Loucy (cell line): Measurements from ENCODE around the gene UNK.

Experiments used
- H2AFZ ChIP-seq: fragments of 200-600 bp; sonication (generic); 2 replicates; pipeline ENCODE4 v1.6.0; 2016; ENCODE audit warnings: antibody characterized with exemption, mild to moderate bottlenecking, low read length, moderate library complexity
- H3F3A ChIP-seq: fragments of 200-600 bp; 2 replicates; pipeline ENCODE4 v1.6.0; 2016; ENCODE audit warnings: antibody characterized with exemption, low read depth, mild to moderate bottlenecking
- H3K27me3 ChIP-seq: fragments of 200-600 bp; sonication (generic); 2 replicates; pipeline ENCODE4 v1.6.1; 2014; ENCODE audit warnings: low read length, mild to moderate bottlenecking; ENCODE audit not compliant: insufficient read depth, poor library complexity, severe bottlenecking
- H3K36me3 ChIP-seq: fragments of 200-600 bp; sonication (generic); 2 replicates; pipeline ENCODE4 v1.6.1; 2016; ENCODE audit warnings: low read length; ENCODE audit not compliant: insufficient read depth
- H3K4me1 ChIP-seq: fragments of 200-600 bp; sonication (generic); 2 replicates; pipeline ENCODE4 v1.5.1; 2014; ENCODE audit warnings: low read length, mild to moderate bottlenecking; ENCODE audit not compliant: insufficient read depth, poor library complexity, severe bottlenecking
- H3K4me2 ChIP-seq: fragments of 200-600 bp; sonication (generic); 2 replicates; pipeline ENCODE4 v1.6.0; 2014; ENCODE audit warnings: antibody characterized with exemption, low read length, low read depth, mild to moderate bottlenecking; ENCODE audit not compliant: poor library complexity, severe bottlenecking
- H3K4me3 ChIP-seq: fragments of 200-600 bp; sonication (generic); 2 replicates; pipeline ENCODE4 v1.5.1; 2014; ENCODE audit warnings: low read length, mild to moderate bottlenecking, mixed read lengths; ENCODE audit not compliant: poor library complexity, severe bottlenecking
- H3K79me2 ChIP-seq: fragments of 200-600 bp; sonication (generic); 2 replicates; pipeline ENCODE4 v1.6.1; 2014; ENCODE audit warnings: low read length; ENCODE audit not compliant: insufficient read depth
- H3K9ac ChIP-seq: fragments of 200-600 bp; sonication (generic); 2 replicates; pipeline ENCODE4 v1.6.0; 2014; ENCODE audit warnings: mild to moderate bottlenecking, low read depth, low read length, moderate library complexity; ENCODE audit not compliant: poor library complexity, severe bottlenecking
- H3K9me2 ChIP-seq: fragments of 200-600 bp; sonication (generic); replicated peaks from 2 replicates; pipeline ENCODE4 v1.6.1; 2016; ENCODE audit warnings: low read depth, low read length, mixed read lengths
- H3K9me3 ChIP-seq: fragments of 200-600 bp; sonication (generic); 2 replicates; pipeline ENCODE4 v1.6.1; 2014; ENCODE audit warnings: mild to moderate bottlenecking, antibody characterized with exemption, low read length, low read depth; ENCODE audit not compliant: insufficient read depth
- H4K20me1 ChIP-seq: fragments of 200-600 bp; sonication (generic); 2 replicates; pipeline ENCODE4 v1.6.0; 2014; ENCODE audit warnings: antibody characterized with exemption, low read length, mild to moderate bottlenecking; ENCODE audit not compliant: insufficient read depth, poor library complexity, severe bottlenecking
- CTCF ChIP-seq: fragments of 200-600 bp; sonication (generic); conservative IDR thresholded peaks from 2 replicates; pipeline ENCODE4 v1.5.1; 2014; ENCODE audit warnings: mild to moderate bottlenecking, antibody characterized with exemption, low read length
- EZH2phosphoT487 ChIP-seq: fragments of 200-600 bp; IDR thresholded peaks from 2 replicates; pipeline ENCODE4 v1.6.1; 2018; ENCODE audit warnings: antibody characterized with exemption, mild to moderate bottlenecking, moderate library complexity, borderline replicate concordance

Gene UNK

GRCh38 chr17:75807861-75808260, 23.3 kb downstream of the UNK start:
- Histone ChIP-seq H3K9me3 (no peaks in the 10 kb centered on the region), H3K9ac (no peak overlapping the region)
- TF ChIP-seq CTCF (no peak), EZH2phosphoT487 (no peak)

GRCh38 chr17:75808549-75808904, 23.9 kb downstream of the UNK start:
- TF ChIP-seq EZH2phosphoT487 (no peak), CTCF (no peak)
- H3K27me3 ChIP-seq = no peaks in the 10 kb centered on the region
- no peak overlapping the region for H2AFZ ChIP-seq
- no peaks in the 10 kb centered on the region for H3K9me2 ChIP-seq
- peaks cover 38% of the 10 kb centered on the region for H3K79me2 ChIP-seq
- no peak overlapping the region for H3K4me2 ChIP-seq
- no peak overlapping the region for H3K9ac ChIP-seq
- no peaks in the 10 kb centered on the region for H3K4me1 ChIP-seq
- H3K36me3 ChIP-seq = peaks cover 45% of the 10 kb centered on the region; the same call in 1 of the 2 replicates
- peaks cover 8% of the 10 kb centered on the region for H4K20me1 ChIP-seq
- no peak overlapping the region for H3K4me3 ChIP-seq
- no peaks in the 10 kb centered on the region for H3F3A ChIP-seq
- no peaks in the 10 kb centered on the region for H3K9me3 ChIP-seq

More at GRCh38 chr17:75807861-75808260, 23.3 kb downstream of the UNK start:
- Histone ChIP-seq H4K20me1 (peaks cover 8% of the 10 kb centered on the region), H3K4me1 (no peaks in the 10 kb centered on the region), H3K4me2 (no peak overlapping the region), H3K27me3 (no peaks in the 10 kb centered on the region), H3K36me3 (peaks cover 38% of the 10 kb centered on the region; the same call in 1 of the 2 replicates), H2AFZ (no peak overlapping the region), H3K79me2 (peaks cover 42% of the 10 kb centered on the region), H3F3A (no peaks in the 10 kb centered on the region), H3K9me2 (no peaks in the 10 kb centered on the region), H3K4me3 (no peak overlapping the region)

- no peak overlapping the region for H3K4me2 ChIP-seq
- H2AFZ ChIP-seq = no peak overlapping the region
Observed at GRCh38 chr17:75808905-75809621, 24.5 kb downstream of the UNK start.

More at GRCh38 chr17:75808905-75809621, 24.5 kb downstream of the UNK start:
- Histone ChIP-seq H3K36me3 (peaks cover 50% of the 10 kb centered on the region; the same call in 1 of the 2 replicates), H3K79me2 (peaks cover 33% of the 10 kb centered on the region; the same call in 1 of the 2 replicates), H3K4me1 (no peaks in the 10 kb centered on the region), H3K4me3 (no peak overlapping the region), H3K9me3 (no peaks in the 10 kb centered on the region), H3K27me3 (no peaks in the 10 kb centered on the region), H3K9me2 (no peaks in the 10 kb centered on the region), H3F3A (no peaks in the 10 kb centered on the region), H4K20me1 (peaks cover 8% of the 10 kb centered on the region), H3K9ac (no peak overlapping the region)
- no peak for TF ChIP-seq CTCF
- TF ChIP-seq EZH2phosphoT487 = no peak
